NCI-H82 treated with DMSO at 0.1 percent for 48 hours (cell line): ENCODE data around the gene KRT72.
"Not testable (repeated sequence)": the region's sequence is repeated elsewhere in the genome, so short reads cannot be mapped to it uniquely, and the experiment has no call there.

Experiments used
- DNase-seq: peaks from one replicate; lab custom pipeline; 2025; ENCODE audit not compliant: unreplicated experiment; lab: John Stamatoyannopoulos, UW

The KRT72 gene

DNA sequence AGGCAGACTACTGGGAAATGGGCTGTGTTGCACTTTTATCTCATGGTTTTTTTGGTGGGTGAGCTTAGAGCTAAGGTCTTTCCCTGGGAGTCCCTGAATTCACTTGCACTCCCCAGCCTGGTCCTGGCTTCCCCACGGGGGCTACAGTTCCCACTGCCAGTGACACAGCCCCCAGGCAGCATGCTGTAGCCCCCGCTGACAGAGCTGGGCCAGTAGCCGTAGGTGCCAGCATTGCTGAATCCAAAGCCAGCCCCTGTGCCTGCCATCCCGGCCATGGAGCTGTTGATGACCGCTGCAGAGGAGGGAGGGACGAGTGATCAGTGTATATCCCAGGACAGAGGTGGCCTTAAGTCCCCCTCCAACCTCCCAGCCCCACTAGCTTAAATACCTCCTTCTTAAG is 6.9 kb upstream of the KRT72 start:
- no peak for DNase-seq

DNA sequence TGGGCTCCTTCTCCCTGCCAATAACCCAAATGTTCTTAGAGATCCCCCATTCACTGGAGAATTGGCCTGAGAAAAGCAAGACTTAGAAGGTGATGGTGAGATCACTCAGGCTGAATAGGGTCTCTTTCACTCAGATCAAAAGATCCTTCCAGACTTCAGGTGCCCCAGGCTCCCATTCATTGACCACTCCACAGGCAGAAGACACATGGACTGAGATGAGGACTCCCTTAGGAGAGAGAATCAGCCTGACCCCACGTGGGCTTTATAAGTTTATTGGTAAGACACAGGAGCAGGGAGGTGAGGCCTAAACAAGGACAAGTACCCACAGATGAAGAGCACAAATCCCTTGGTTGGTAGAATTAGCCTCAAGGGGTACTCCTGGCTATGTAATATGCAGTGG is 6.1 kb upstream of the KRT72 start:
- no peak for DNase-seq

DNA sequence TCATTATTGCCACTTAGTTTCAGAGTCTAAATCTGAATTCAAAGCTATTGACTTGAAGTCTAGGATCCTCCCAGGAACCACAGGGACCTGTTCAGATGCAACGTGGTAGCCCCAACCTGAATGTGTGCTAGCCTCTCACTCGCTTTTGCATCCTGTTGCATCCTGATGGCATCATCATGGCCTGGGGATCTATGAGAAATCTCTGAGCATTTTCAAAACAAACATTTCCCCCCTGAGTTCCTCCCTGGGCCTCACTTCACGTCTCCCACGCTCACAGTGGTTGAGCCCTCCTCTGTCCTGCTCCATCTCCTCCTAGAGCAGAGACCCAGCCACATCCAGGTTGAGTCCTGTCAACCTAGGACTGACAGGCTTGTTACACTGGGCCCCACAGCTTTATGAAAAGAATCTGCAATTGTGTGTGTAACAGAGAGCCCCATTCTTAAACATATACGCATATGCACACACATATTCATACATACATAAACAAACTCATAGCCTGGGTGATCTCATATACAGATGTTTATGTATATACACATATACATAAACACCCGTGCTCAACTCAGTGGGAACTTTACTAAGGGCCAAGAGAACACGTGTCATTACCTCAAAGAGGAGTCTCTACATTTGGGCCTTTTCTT is 5.4 kb upstream of the KRT72 start:
- DNase-seq: no peak

DNA sequence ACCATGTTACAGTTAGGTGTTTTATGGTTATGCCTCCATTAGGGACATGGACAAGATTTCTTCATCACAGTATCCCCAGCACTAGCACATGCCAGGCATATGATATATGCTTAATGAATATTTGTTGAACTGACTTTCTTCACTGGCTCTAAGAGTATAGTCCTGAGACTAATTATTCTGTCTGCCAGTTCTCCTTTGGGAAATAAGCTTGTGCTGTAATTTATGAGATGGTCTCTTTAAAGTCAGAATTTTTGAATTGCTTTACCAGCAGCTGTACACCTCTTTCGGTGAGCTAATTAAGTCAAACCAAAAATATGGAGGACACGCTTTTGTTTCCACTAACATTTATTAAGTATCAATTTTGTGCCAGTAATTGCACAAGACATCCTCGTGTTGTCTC is 4.8 kb upstream of the KRT72 start:
- no peak for DNase-seq

DNA sequence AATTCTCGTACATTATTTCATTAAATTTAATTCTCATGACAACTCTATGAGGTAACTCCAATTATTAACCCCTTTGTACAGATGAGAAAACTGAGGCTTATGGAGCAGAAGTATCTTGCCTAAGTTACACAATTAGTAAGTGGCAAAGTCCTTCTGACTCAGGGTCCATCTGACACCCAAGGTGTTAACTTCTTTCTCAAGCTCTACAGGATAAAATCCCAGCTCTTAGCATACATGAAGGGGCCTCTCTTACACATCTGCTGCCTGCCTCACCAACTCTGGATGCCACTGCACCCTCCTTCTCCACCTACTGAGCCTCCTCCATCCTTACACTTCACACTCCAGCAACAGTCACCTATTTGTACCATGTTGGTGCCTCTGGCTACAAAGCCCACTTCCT is 4.3 kb upstream of the KRT72 start:
- no peak for DNase-seq

DNA sequence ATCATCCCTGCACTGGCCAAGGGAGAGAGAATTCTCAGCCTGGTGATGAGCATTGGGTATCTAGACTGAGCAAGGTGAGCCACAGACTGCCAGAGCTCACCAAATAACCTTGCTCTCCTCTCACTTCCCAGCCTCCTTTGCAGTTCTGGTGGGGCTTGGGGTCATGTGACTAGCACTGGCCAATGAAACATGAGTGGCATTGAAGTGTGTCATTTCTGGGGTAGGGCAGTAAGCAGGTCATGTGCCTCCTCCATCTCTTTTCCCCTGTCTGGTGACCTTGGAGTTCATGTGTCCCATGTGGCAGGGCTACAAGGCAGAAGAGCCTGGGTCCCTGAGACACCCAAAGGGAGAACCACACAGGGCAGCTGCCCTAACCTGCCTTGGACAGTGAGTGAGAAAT is 3.6 kb upstream of the KRT72 start:
- DNase-seq: no peak

DNA sequence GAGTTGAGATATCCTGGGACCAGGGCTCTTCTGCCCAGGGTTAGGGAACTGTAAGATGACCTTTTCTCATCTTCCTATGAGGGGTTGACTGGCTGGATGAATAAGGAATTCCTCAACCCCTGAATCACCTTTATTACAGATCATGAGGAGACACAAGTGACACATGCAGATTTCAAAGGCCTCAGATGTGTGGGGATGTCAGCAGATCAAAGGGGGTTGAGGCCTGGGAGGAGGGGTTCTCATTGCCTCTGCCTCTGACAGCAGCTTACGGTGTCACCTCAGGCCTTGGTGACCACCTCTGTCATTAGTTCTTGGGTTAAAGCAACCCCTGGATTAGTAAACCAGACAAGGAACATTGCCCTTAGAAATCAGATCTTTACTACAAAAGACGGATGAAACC is 2.1 kb upstream of the KRT72 start:
- DNase-seq: no peak

DNA sequence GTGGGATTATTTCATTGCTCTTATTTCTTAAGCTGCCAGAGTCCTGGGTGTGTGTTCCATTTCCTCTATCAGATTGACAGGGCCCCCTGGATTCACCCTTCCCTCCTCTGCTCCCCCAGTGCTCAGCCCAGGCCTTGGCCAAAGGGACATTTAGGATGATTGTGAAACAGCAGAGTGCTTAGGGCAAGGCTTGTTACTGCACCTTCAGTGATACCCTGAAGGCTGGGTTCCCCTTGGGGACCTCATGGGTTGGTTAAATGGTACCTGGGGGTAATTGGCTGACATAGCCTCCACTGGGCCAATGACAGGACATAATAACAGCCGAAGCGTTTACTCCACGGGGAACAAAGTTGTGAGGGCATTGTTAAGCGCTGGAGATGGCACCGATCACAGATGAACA is 1.3 kb upstream of the KRT72 start:
- DNase-seq: no peak

DNA sequence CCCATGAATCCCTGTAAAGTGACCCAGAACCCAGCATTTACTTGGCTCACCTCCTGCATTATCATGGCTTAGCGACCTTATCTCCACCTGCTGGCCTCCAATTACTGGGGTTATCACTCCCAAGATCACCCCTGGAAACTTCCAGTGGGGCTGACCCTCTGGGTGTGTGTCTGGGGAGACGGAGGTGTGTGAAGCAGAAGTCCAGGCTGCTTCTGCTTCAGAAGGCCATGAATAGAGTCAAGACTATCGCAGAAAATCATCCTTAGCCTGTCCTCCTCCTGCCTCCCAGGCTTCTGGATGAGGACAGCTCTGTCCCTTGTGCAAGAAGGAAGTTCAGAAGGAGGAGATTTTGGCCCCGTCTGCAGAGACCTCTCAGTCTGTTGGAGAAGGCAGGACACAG is 408 bp upstream of the KRT72 start:
- no peak for DNase-seq

DNA sequence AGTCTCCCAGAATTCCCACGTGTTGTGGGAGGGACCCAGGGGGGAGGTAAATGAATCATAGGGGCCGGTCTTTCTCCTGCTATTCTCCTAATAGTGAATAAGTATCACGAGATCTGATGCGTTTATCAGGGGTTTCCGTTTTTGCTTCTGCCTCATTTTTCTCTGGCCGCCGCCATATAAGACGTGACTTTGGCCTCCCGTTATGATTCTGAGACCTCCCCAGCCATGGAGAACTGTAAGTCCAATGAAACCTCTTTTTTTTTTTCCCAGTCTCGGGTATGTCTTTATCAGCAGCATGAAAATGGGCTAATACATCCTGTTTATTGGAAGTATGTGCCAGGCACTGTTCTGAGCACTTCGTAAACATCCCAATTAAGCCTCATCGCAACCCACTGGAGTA is 788 bp downstream of the KRT72 start:
- no peak for DNase-seq

DNA sequence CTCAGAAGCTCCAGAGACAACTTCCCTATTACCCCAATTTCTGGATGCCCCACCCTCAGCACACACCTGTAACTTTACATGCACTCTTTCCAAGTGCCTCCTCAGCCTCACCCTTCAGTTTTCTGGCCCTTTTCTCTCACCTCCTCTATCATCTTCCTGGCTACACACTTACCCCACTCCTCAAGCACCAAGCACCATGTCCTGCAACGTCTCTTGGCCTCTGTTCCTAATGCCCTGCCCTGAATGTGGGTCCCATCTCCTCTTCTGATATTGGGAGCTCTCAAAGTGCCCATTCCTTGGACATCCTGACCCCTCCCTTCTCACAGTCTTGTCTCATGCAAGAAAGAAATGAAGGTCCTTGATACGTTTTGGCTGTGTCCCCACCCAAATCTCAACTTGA is 1.2 kb downstream of the KRT72 start:
- DNase-seq: no peak

DNA sequence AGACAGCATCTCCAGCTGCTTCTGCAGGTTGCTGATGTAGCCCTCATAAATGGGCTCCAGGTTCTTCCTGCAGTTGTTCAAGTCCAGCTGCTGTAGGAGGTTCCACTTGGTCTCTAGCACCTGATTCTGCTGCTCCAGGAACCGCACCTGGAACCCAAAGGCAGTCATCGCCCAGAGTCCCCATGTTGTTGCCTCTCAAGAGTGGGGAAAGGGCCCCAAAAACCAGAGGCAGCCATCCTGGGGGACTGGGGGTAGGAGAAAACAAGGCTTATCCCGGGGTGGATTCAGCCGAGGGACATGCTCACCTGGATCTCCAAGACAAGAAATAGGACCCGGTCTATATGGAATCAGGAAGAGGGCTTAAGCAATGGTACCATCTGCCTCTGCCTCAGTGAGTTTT is 2.3 kb downstream of the KRT72 start:
- no peak for DNase-seq

DNA sequence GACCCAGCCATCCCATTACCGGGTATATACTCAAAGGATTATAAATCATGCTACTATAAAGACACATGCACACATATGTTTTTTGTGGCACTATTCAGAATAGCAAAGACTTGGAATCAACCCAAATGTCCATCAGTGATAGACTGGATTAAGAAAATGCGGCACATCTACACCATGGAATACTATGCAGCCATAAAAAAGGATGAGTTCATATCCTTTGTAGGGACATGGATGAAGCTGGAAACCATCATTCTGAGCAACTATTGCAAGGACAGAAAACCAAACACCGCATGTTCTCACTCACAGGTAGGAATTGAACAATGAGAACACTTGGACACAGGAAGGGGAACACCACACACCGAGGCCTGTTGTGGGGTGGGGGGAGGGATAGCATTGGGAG is 7.0 kb downstream of the KRT72 start:
- DNase-seq: not testable (repeated sequence)

DNA sequence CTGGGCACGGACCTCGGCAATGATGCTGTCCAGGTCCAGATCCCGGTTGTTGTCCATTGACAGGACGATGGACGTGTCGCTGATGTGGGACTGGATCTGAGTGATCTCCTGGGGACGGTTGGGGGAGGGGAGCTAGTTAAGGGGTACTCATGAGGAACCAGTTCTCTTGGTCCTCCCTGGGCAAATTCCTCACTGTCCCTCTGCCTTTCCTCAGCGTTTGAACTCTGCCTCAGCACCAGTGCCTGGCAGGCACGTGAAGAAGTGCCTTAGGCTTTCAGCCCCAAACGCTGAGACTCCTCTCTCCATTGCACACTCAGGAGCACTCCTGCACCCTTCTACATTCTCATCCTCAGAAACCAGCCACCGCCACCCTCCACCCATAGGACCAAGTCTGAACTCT is 9.7 kb downstream of the KRT72 start:
- DNase-seq: no peak

DNA sequence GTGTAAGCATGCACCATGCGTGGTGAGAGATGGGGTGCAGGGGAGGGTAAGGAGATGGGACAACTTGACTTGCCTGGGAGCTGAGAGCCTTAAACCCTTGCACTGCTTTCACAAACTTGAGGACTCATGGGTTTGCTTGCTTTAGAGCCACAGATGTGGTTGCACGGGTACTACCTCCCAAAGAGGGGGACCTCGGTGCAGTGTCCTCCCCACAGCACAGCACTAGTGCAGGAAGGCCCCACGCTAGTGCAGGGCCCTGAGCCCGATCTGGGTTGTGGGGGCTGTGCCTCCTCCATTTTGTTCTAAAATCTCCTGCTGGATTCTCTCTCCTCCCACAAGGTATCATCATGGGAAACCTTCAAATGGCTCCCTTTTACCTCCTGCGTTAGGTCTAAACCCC is 11.2 kb downstream of the KRT72 start:
- DNase-seq: no peak

DNA sequence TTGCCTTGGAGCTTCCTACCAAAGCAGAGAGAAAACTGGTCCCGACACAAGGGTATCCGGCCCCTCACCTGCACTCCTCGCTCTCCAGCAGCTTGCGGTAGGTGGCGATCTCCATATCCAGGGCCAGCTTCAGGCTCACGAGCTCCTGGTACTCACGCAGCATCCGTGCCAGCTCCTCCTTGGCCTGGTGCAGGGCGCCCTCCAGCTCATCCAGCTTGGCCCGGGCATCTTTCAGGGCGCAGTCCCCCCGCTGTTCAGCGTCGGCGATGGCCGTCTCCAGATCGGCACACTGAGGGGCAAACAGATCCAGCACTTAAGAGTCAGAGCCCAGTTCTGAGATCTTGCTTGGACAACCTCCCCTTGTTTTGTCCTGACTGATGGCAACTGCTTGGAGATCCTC is 13.7 kb downstream of the KRT72 start:
- DNase-seq: no peak

DNA sequence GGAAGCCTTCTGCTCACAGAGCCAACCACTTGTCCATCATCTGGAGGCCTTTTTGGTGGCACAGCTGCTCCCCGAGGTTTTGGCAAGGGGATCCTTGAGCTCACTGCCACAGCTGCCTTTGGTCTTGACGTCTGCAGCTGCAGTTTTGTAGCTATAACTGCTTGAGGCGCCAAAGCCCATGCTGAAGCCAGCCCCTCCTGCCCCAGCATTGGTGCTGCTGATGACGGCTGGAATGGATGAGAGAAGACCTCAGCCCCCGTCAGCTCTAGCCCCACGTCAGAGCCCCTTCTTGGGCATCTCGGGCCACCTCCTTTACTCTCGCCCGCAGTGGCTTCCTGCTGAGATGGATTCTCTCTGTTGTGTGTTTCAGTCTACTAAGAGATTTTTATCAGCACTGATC is 15.3 kb downstream of the KRT72 start:
- no peak for DNase-seq

DNA sequence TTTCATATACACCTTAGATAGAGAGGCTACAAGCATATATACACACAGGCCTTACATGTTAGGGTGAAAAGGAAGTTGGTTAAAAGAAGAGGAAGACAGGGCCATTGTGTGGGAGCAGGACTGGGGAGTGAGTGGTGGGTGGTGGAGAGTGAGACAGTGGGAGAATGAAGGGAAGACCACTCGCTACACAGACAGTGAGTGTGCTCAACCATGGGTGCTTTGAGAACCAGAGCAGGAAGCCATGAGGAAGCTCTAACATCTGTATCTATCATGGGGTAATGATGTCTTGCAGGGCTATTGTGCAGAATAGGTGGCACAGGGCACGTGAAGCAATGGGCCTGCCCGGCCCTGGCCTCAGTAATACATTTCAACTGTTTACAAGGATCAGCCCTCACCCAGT is 16.2 kb downstream of the KRT72 start:
- no peak for DNase-seq

DNA sequence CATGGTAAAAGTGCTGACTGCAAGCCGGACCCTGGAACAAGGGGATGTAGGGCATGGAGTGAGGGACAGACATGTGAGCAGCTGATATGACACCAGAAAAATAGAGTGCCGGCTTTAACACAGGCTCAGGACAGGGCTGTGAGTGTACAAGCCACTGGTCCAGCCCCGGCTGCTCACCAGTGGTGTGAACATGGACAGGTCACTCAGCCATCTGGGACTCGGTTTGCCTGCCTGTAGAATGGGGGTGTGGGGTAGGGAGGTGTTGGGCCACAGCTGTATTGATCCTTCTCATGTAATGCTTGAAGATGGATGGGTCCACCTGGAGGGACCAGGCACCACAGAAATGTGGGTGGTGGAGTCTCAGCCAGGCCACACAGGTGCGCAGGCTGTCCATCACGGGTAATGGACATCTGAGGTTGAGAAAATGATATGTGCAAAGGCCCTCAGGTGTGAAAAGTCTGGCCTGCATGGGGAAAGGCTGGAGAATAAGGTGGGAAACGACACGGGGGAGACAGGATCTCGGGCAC is 17.0 kb downstream of the KRT72 start:
- no peak for DNase-seq

DNA sequence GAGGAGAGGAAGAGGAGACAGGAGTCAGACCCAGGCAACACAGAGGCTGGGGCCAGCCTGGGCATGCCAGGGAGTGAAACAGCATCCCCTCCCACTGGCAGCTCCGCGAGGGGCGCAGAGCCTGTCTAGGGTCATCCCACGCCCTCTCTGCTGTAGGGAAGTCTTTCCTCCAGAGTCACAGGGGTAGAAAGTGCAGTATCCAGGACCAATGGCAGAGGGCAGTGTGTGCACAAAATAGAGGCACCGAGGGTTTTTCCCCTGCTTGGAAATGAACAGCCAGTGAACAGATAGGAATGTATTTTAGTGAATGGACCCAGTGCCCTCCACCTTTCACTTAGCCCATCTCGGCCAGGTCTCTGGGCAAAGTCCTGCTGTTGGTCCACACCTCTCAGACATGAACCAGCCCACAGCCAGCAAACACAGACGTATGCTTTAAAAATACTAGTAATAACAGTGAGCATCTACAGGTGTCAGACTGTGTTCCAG is 18.2 kb downstream of the KRT72 start:
- peak; percentile 0 for DNase-seq

DNA sequence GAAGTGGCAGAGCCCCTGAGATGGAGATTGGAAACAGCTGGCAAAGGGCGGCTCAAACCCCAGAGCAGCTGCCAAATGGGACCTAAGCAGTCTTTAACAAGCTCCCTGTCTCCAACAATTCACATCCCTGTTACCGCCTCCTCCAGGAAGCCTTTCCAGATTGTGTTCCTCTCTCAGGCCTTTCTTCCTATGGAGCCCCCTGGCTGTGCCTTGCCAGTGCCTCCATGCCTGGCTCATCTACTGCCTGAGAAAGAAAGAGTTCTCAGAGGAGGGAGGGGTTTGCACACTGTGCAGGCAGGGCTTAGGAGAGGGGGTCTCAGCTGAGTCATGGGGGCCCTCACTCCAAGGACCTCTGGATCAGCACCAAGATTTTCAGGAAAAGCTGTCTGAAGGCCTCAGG is 18.8 kb downstream of the KRT72 start:
- DNase-seq: no peak

DNA sequence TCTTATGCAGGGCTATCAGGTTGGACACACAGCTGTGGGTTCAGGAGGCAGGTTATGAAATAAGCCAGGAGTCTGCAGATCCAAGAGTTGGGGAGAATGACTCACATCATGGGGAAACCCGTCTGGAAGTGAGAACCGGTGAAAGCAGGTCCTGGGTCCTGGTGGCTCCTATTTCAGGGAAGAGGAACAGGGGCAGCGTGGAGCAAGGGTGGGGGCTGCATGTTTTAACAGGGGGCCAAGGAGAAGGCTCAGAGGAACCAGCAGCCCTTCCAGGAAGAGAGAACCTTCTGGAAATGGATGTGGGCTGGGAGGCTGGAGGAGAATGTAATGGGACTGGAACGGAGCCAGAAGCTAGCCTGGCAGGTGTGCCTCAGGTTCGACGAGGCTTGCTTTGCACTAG is 19.8 kb downstream of the KRT72 start:
- DNase-seq: no peak

DNA sequence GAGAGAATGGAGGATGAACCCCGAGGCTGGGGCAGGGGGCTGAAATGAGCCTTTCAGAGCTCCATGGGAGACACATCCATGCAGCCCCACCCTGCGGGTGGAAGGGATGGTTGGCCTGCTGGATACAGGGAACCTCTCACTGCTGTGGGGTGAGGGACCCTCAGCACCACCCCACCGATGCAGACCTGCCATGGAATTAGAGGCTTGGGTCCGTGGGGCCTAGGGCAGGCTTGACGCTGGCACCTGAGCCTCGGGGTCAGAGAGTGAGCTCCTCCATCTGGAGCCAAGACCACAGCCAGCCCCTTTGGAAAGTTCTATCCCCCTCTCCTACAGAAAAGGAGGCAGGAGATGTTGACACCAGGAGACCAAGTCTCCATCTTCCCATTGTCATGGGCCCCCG is 20.2 kb downstream of the KRT72 start:
- DNase-seq: no peak
